GM21737 (cell line): ENCODE data around the gene NNMT.
"Not testable (repeated sequence)": the region's sequence is repeated elsewhere in the genome, so short reads cannot be mapped to it uniquely, and the experiment has no call there.

ENCODE experiments used
- ATAC-seq: cut with Tn5 transposase; IDR thresholded peaks from one replicate; pipeline ENCODE4 v1.9.1; 2021; ENCODE audit warnings: mild to moderate bottlenecking, moderate library complexity; ENCODE audit not compliant: unreplicated experiment

Gene NNMT

GRCh38 chr11:114304969-114305368 is 8.8 kb downstream of the NNMT start:
- ATAC-seq, result no peak

- no peak for ATAC-seq
Observed at GRCh38 chr11:114307524-114308203, 11.5 kb downstream of the NNMT start.

DNA sequence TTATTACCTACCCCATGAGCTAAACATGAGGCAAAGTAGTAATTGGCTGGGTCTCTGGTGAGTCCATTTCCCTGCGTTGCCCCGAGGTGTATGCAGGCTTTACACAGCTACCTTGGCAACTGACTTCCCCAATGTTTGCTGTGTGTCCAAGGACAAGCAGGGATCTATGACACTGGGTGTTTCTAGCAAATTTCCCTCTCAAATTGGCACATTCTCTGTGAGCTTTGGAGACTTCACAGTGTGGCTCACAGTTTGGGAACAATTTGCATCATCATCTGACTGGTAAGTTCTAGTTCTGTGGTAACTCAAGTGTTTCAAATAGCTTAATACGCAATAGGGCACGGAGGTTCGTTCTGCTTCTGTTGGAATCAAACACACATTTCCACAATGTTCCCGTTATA is 12.5 kb downstream of the NNMT start:
- no peak for ATAC-seq

- ATAC-seq, result no peak
Observed at GRCh38 chr11:114309517-114309916, 13.3 kb downstream of the NNMT start.

DNA sequence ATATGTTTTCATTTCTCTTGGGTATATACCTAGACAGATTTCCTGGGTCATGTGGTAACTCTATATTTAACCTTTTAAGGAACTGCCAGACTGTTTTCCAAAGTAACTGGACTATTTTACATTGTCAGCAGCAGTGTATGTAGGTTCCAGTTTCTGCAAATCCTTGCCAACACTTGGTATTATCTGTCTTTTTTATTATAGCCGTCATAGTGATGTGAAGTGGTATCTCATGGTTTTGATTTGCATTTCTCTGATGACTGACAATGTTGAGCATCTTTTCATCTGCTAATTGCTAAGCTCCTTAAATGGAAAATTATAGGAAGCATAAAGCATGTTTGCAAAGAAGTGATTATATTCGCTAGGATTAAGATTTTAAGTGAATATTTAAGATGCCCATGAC is 13.9 kb downstream of the NNMT start:
- no peak for ATAC-seq

GRCh38 chr11:114311946-114312345 is 15.7 kb downstream of the NNMT start:
- no peak for ATAC-seq

DNA sequence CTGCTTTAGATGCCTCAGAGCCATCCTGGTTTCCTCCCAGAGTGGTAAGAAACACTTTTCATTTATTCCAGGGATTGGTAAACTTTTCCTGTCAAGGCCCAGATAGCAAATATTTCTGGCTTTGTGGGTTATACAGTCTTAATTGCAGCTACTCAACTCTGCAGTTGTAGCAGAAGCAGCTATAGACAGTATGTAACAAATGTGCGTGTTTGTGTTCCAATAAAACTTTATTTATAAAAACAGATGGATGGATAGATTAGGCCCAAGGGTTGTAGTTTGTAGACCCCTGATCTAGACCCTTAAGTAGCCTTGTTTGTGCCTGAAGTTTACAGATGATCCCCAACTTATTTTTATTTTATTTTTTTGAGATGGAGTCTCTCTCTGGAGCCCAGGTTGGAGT is 17.9 kb downstream of the NNMT start:
- ATAC-seq, result no peak

DNA sequence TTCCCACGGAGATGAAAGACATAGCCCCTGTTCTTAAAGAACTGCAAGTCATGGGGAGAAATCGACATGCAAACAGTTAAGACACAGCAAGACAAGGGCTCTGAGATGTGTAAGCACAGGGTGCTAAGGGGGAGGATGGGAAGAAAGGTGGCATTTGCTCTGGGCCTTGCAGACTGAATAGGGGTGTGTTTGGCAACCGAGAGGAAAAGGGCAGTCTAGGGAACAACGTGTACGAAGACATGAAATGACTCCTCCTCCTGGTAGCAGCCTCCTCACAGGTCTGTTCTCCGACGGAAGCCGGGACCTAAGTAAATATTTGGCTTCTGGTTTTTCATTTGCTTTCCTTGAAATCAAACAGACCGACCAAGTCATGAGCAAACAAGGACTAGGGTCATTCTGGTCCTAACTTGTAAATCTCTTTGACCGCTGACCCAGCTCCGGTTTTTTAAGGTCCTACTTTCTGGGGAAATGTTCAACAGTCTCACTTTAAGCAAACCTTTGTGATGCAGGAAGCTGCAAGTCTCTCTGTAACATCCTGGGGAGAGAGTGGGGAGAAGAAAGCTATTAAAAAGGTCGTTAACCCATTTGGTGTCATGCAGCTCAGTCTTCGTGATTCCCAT is 19.7 kb downstream of the NNMT start:
- ATAC-seq, result no peak

GRCh38 chr11:114316980-114317786 is 21.0 kb downstream of the NNMT start:
- no peak for ATAC-seq

GRCh38 chr11:114317787-114318137 is 21.6 kb downstream of the NNMT start:
- ATAC-seq, result no peak

DNA sequence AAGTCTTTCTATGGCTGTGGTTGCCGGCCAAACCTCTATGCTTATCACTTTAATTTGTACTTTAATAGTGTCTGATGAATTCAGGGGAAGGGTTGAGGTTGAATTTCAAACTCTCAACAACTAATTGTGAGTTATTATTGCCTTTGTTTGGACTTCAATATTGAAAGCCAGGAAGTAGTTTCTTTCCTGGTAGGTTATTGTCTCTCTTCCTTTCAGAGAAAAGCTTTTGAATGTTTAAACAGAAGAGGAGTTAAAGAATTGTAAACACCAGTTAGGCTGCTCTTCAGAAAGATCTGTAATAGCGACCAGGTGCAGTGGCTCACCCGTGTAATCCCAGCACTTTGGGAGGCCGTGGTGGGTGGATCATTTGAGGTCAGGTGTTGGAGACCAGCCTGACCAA is 22.2 kb downstream of the NNMT start:
- no peak for ATAC-seq

DNA sequence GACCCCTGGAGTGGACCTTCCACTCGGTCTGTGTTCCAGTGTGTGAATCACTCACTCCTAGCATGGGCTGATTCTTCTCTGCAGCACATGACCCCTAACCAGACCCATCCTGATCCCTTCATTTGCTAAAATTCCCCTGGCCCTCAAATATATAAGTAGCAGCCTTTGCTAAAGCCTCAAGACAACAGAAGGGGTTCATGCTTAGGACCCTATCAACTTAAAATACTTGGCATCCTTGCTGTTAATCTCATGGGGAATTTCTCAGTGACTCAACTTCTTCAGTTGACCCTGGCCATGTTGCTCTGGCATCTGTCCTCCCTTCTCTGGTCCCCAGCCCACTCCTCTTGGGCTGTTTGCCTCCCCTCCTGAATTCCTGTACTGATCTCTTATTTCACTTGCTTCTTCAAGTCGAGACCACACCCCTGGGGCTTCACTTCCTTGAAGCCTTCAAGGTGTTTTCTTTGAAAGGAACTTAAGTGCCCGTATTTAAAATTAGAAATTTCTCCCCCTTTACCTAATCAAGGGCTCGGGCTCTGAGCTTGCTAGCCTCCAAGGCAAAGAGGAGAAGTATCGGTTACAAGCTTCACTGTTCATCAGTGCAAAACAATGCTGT is 23.6 kb downstream of the NNMT start:
- no peak for ATAC-seq

DNA sequence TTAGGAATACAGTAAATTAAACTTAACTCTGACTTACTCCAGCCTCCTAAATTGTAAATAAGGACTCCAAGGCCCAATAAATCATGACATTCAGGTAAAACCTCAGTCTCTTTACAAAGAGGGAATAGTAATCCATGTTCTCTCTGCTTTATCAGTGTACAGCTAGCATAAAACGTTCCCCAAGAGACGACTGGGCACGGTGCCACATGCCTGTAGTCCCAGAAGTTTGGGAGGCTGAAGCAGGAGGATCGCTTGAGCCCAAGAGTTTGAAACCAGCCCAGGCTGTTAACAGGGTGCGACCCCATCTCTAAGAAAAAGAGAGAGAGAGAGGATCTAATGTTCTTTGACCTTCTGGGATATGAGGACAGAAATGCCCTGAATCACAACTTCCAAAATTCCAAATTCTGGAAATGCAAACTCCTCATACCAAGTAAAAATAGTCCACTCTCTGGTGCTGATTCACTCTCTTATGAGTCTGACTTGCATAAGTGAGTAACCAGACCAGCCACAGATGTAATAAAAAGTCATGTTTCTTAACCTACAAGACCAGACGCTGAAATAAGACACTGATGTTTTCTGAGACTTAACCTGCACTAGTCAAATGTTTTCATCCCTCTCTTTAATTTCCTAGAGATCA is 25.5 kb downstream of the NNMT start:
- no peak for ATAC-seq

DNA sequence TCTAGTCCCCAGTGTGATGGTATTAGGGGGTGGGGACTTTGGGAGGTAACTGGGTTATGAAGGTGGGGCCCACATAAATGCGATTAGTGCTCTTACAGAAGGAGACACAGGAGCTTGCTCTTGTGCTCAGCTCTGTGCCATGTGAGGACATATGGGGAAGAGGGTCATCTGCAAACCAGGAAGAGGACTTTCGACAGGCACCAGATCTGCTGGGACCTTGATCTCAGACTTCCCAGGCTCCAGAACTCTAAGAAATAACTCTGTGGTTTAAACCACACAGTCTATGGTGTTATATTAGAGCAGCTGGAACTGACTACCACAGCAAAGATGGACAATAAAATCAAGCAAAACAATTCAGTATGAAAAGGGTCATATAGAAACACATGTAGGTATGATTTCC is 26.7 kb downstream of the NNMT start:
- ATAC-seq, result no peak

GRCh38 chr11:114326151-114326550 is 30.0 kb downstream of the NNMT start:
- no peak for ATAC-seq

GRCh38 chr11:114326776-114327175 is 30.6 kb downstream of the NNMT start:
- ATAC-seq, result no peak

GRCh38 chr11:114330373-114330772 is 34.2 kb downstream of the NNMT start:
- ATAC-seq, result no peak

GRCh38 chr11:114340311-114341131 is 44.3 kb downstream of the NNMT start:
- ATAC-seq, result no peak

GRCh38 chr11:114341667-114342066 is 45.5 kb downstream of the NNMT start:
- not testable (repeated sequence) for ATAC-seq

GRCh38 chr11:114342476-114342875 is 46.3 kb downstream of the NNMT start:
- no peak for ATAC-seq
